Caco-2 (cell line): Measurements from ENCODE around the gene COA1. TPM values are rescaled to one million over a fixed set of nuclear protein-coding genes. Genes with fewer than 3 reads are reported as not detected.

Source experiments
- BruUV-seq: library from RNA; stranded (reverse); fragments of 400-500 nt; replicated peaks from 2 replicates; lab custom pipeline; 2021; lab: Mats Ljungman, UMichigan
- CTCF ChIA-PET: fragments of 300-600 bp; sonication (Branson Sonifier 250); formaldehyde crosslinking; loops from one replicate; lab custom pipeline; 2022; ENCODE audit warnings: antibody characterized with exemption; lab: Charles Lee
- POLR2A ChIA-PET: fragments of 300-600 bp; sonication (Branson Sonifier 250); formaldehyde crosslinking; loops from one replicate; lab custom pipeline; 2022; ENCODE audit warnings: antibody characterized with exemption; lab: Charles Lee
- DNase-seq, 2 experiments: peaks; one replicate each; pipeline versions ENCODE4 v3.0.0 to v3.0.0-alpha.2; 2020 to 2022
- H3K27me3 ChIP-seq: replicated peaks from 2 replicates; pipeline ENCODE4 v1.6.0; 2011; ENCODE audit warnings: low read length; ENCODE audit not compliant: control insufficient read depth, insufficient read depth
- H3K36me3 ChIP-seq: 2 replicates; pipeline ENCODE4 v1.5.1; 2011; ENCODE audit warnings: low read length; ENCODE audit not compliant: control insufficient read depth, insufficient read depth
- H3K4me1 ChIP-seq: fragments of 250-450 bp; sonication (Bioruptor Pico); 2 replicates; pipeline ENCODE4 v1.5.1; 2020; ENCODE audit warnings: mild to moderate bottlenecking
- H3K4me3 ChIP-seq: 2 replicates; pipeline ENCODE4 v1.5.1; 2011; ENCODE audit warnings: low read depth, mild to moderate bottlenecking, control low read depth, low read length
- H3K9me3 ChIP-seq: fragments of 250-450 bp; sonication (Bioruptor Pico); 2 replicates; pipeline ENCODE4 v1.5.1; 2020; ENCODE audit warnings: mild to moderate bottlenecking, moderate library complexity
- H3K27ac Mint-ChIP-seq: one replicate; pipeline ENCODE4 v1.8.0; 2022; ENCODE audit warnings: mixed read lengths; ENCODE audit not compliant: unreplicated experiment
- H3K27me3 Mint-ChIP-seq: one replicate; pipeline ENCODE4 v1.8.0; 2022; ENCODE audit warnings: mixed read lengths; ENCODE audit not compliant: insufficient read depth, unreplicated experiment
- H3K36me3 Mint-ChIP-seq: one replicate; pipeline ENCODE4 v1.8.0; 2022; ENCODE audit warnings: mild to moderate bottlenecking, mixed read lengths; ENCODE audit not compliant: insufficient read depth, unreplicated experiment
- H3K4me1 Mint-ChIP-seq: one replicate; pipeline ENCODE4 v1.8.0; 2022; ENCODE audit warnings: low read depth, mixed read lengths; ENCODE audit not compliant: unreplicated experiment
- H3K4me3 Mint-ChIP-seq: one replicate; pipeline ENCODE4 v1.8.0; 2022; ENCODE audit warnings: mild to moderate bottlenecking, moderate library complexity, mixed read lengths; ENCODE audit not compliant: unreplicated experiment
- H3K9me3 Mint-ChIP-seq: one replicate; pipeline ENCODE4 v1.8.0; 2022; ENCODE audit warnings: mixed read lengths; ENCODE audit not compliant: unreplicated experiment
- CTCF ChIP-seq, 2 experiments: fragments of 200-600 bp in 1 of 2; IDR thresholded peaks; 1 replicate in 1 of 2; 2 replicates in 1 of 2; pipeline versions ENCODE4 v1.5.1 to v1.8.0; 2011 to 2022; ENCODE audit warnings: antibody characterized with exemption in 1 of 2, control low read depth in 1 of 2, inconsistent platforms in 1 of 2, low read depth in 1 of 2, low read length in 1 of 2, mild to moderate bottlenecking in 1 of 2, moderate library complexity in 1 of 2; ENCODE audit not compliant: insufficient read depth in 1 of 2, severe bottlenecking in 1 of 2, unreplicated experiment in 1 of 2
- intact Hi-C: fragments of 100-400 bp; cut with micrococcal nuclease; formaldehyde crosslinking; loops from one replicate; pipeline ENCODE4 v1.10.0; 2022; ENCODE audit not compliant: unreplicated experiment
- total RNA-seq: library from RNA; stranded (reverse); gene quantifications from 2 replicates; pipeline ENCODE4 v1.2.3, GENCODE V29; 2022

The COA1 gene
- total RNA-seq, 1 experiment from 2014 or later, result 94.7 TPM

- Histone ChIP-seq H3K4me1 (no peaks in the 10 kb centered on the region), H3K4me3 (no peak overlapping the region), H3K27me3 (no peaks in the 10 kb centered on the region), H3K9me3 (no peaks in the 10 kb centered on the region), H3K36me3 (peaks cover 5% of the 10 kb centered on the region; the same call in 1 of the 2 replicates)
- no peaks in the 10 kb centered on the region for H3K9me3 Mint-ChIP-seq
- ChIA-PET POLR2A (no interaction called here), CTCF (no interaction called here)
- BruUV-seq, result no TSS peak
- no peak for TF ChIP-seq CTCF (IDR thresholded peaks at IDR 0.05; ENCODE audit: insufficient read depth in 1 of 2, low read depth in 1 of 2, low read length in 1 of 2, severe bottlenecking in 1 of 2, unreplicated experiment in 1 of 2)
- no peak overlapping the region for H3K4me3 Mint-ChIP-seq
- H3K27ac Mint-ChIP-seq, result no peak overlapping the region
- no peaks in the 10 kb centered on the region for H3K27me3 Mint-ChIP-seq
- DNase-seq, result no peak
- peaks cover 85% of the 10 kb centered on the region for H3K36me3 Mint-ChIP-seq
- H3K4me1 Mint-ChIP-seq, result peaks cover 12% of the 10 kb centered on the region
- intact Hi-C loops, result no loop called here
Measured at GRCh38 chr7:43634384-43634783, 94.9 kb downstream of the COA1 start.

GRCh38 chr7:43632746-43633145 is 96.6 kb downstream of the COA1 start:
- Mint-ChIP-seq H3K36me3 (peaks cover 88% of the 10 kb centered on the region), H3K27me3 (no peaks in the 10 kb centered on the region), H3K4me1 (peaks cover 12% of the 10 kb centered on the region), H3K9me3 (no peaks in the 10 kb centered on the region), H3K27ac (no peak overlapping the region), H3K4me3 (no peak overlapping the region)
- Histone ChIP-seq H3K4me3 (no peak overlapping the region), H3K36me3 (peaks cover 5% of the 10 kb centered on the region; the same call in 1 of the 2 replicates), H3K9me3 (no peaks in the 10 kb centered on the region), H3K4me1 (no peaks in the 10 kb centered on the region), H3K27me3 (no peaks in the 10 kb centered on the region)
- no peak for TF ChIP-seq CTCF (IDR thresholded peaks at IDR 0.05; ENCODE audit: insufficient read depth in 1 of 2, low read depth in 1 of 2, low read length in 1 of 2, severe bottlenecking in 1 of 2, unreplicated experiment in 1 of 2)
- DNase-seq, result no peak
- BruUV-seq, result no TSS peak
- intact Hi-C loops, result no loop called here
- ChIA-PET POLR2A (interaction anchor here (1.1 kb wide), 1 partner anchor 50 kb away, joined by 8 read pairs; the partner anchor contains the start of gene STK17A), CTCF (no interaction called here)

- no peak for TF ChIP-seq CTCF (IDR thresholded peaks at IDR 0.05; ENCODE audit: insufficient read depth in 1 of 2, low read depth in 1 of 2, low read length in 1 of 2, severe bottlenecking in 1 of 2, unreplicated experiment in 1 of 2)
- no peak overlapping the region for H3K4me3 ChIP-seq
- Mint-ChIP-seq H3K36me3 (peaks cover 86% of the 10 kb centered on the region), H3K27ac (no peak overlapping the region), H3K27me3 (no peaks in the 10 kb centered on the region), H3K4me1 (peaks cover 5% of the 10 kb centered on the region), H3K4me3 (no peak overlapping the region), H3K9me3 (no peaks in the 10 kb centered on the region)
- no peaks in the 10 kb centered on the region for H3K27me3 ChIP-seq
- H3K36me3 ChIP-seq, result no peaks in the 10 kb centered on the region
- ChIA-PET CTCF (no interaction called here), POLR2A (no interaction called here)
- no peaks in the 10 kb centered on the region for H3K9me3 ChIP-seq
- H3K4me1 ChIP-seq, result no peaks in the 10 kb centered on the region
- no TSS peak for BruUV-seq
- DNase-seq, result no peak
- intact Hi-C loops, result no loop called here
Measured at GRCh38 chr7:43631559-43631958, 97.8 kb downstream of the COA1 start.
